CMK (cell line): ENCODE data around the gene MRPS15.

Source experiments
- DNase-seq: peaks from one replicate; pipeline ENCODE4 v3.0.0-alpha.2; 2010; ENCODE audit warnings: low read depth

MRPS15 gene

DNA sequence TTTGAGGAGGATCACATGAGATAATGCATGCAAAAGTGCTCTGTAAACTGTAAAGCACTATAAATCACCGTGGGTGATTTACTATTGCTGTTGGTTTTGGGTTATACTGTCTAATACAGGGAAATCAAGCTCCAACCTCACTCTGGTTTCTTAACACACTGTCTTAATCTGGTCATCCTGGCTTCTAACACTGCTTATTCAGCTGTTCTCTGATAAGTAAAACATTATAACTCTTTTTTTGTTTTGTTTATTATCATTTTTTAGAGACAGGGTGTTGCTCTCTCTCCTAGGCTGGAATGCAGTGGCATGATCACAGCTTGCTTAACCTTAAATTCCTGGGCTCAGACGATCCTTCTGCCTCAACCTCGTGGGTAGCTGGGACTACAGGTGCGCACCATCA lies 44.6 kb downstream of the MRPS15 start:
- no peak for DNase-seq

DNA sequence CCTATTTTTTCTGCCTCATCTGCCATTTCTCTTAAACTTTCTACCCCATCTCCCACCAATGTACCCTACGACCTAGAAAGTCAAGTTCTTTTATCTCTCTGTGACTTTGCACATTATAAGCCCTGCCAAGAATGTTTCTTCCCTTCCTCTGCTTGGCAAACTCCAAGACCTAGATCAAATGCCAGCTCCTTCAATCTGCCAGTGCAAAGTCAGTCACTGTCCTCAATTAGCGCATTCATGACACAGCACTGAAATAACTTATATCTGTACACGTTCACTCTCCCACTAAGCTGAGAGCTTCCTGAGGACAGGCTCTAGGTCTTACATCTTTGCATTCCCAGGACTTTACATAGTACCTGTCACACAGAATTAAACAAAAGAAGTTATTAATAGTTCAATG lies 45.0 kb downstream of the MRPS15 start:
- DNase-seq = no peak

DNA sequence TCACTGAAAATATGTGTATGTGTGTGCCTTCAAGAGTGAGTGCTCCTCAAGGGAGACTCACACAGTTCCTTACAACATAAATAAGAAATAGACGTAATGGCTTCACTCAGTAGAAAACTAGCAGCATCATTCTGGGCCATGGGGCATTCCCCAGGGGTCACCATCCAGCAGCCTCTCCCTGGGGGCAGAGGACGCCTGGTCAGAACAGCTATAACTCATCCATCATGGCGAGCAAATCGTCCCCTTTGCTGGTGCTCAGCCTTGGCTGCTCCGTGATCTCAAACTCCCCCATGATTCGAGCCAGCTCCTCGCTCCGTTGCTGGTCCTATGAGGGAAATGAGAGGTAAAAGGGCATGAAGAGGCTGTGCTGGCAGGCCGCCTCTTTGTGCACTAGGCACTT lies 46.3 kb downstream of the MRPS15 start:
- DNase-seq = no peak

DNA sequence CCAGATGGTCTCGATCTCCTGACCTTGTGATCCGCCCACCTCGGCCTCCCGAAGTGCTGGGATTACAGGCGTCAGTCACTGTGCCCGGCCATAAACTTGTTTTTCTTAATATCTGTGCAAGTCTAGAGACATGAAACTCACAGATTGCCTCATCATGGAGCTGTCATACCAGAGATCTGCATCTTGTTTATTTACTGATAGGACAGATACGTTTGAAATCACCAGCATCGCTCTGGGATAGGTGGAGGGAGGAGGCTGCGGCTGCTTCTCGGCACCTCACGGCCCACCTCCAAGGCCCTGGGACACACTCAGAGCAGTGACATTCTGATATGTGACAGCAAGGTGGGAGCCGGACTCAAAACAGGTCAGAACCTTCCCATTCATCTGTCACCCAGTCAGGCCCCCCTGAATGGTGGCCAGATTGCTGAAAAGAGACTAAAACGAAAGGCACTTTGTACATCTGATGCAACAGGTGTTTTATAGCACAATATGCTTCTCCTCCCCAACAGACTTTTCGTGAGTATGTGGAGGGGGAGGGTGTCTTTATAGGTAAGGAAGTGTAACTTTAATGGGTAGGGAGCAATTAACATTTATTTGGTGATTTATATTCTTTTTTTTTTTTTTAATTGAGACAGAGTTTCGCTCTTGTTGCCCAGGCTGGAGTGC lies 48.4 kb downstream of the MRPS15 start:
- DNase-seq = no peak

DNA sequence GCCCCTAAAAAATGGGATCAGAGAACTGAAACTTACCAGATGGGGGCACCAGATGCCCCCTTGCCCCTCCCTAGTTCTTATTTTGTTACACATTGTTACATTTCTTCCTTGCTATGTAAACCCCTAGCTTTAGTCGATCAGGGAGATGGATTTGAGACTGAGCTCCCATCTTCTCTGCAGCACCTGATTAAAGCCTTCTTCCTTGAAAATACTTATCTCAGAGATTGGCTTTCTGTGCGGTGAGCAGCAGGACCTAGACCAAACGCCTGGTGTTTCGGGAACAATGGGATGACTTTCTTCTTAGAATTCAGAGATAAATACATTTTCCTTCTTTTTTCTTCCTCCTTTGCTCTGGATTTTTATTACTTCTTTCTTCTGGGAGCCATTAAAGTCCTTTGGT lies 49.8 kb downstream of the MRPS15 start:
- no peak for DNase-seq

DNA sequence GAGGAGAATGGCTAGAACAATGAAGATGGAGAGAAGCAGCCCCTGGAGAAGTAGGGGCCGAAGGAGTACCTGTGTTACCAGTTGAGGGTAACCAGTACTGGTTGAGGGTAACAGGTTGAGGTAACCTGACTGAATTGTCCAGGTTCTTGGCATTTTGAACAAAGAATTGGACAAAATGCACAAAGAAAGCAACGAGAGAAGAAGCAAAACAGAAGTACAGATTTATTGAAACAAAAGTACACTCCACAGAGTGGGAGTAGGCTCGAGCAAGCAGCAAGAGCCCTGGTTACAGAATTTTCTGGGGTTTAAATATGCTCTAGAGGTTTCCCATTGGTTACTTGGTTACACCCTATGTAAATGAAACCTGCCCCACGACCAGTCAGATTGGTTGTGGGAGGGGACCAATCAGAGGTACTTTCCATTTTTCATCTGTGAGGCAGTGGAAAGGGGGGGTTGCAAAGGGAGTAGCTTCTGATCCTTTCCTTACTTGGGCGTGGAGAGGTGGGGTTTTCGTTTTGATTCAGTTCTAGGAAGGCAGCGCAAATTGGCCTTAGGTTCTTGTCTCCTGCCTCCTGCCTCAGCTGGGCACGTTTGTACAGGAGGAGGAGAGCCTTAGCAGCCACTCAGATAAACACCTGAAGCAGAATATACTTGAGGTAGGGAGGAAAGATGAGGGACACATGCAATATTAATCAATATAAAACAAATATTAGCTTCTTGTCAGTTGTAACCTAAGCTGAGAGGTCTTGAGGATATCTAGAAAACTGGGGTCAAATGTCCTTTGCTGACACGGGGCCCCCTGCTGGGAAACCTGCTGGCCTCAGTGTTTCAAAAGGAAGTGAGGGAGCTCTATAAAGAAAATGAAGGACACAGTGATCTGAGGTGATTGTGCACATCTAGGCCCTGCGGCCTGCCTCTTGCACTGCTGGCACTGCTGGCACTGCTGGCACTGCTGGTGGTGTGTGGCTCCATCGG lies 52.2 kb downstream of the MRPS15 start:
- DNase-seq = no peak

DNA sequence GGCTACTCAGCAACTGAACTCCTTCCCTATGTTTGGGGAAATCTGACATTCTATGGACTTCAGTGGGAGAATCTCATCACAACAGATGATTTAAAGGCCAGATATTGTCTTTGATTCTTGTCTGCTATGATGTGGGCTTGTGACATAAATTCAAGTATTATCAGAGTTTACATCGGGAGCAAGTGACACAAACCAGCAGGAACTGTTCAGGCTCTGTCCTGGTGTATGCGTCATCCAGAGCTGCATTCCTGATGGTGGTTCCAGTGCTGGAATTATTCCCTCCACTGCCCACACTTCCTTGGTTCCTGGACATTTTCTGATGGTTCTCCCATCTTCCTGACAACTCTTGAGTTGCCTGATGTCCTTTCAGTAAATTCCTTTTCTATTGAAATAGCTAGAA lies 55.7 kb downstream of the MRPS15 start:
- no peak for DNase-seq

DNA sequence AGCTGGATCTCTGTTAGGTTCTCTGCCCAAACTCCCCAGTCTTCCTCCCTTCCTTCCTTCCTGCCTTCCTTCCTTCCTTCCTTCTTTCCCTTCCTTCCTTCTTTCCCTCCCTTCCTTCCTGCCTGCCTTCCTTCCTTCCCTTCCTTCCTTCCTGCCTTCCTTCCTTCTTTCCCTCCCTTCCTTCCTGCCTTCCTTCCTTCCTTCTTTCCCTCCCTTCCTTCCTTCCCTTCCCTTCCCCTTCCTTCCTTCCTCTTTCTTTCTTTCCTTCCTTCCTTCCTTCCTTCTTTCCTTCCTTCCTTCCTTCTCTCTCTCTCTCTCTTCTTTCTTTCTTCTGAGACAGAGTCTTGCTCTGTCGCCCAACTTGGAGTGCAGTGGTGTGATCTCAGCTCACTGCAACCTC lies 57.7 kb downstream of the MRPS15 start:
- no peak for DNase-seq
